ENCODE results near the gene REC114. TPM values are rescaled to one million over a fixed set of nuclear protein-coding genes. Genes with fewer than 3 reads are reported as not detected.

REC114 gene
- total and polyA plus RNA-seq, 9 of the 15 experiments (the other 6 are each of a cell fraction or from before 2014, with no cell fraction given), result 0.07 to 0.24 TPM; not detected in 7

- ATAC-seq (no peak), DNase-seq (ENCODE audit: extremely low read depth in 1 of 4, low spot score in 3 of 4) (no peak), FAIRE-seq (no peak)
- H3K4me3 ChIP-seq, result no peak overlapping the region
- H3K27ac ChIP-seq (ENCODE audit: extremely low read depth, low read depth, low read length), result no peak overlapping the region
- H3K27me3 ChIP-seq (ENCODE audit: control insufficient read depth in 2 of 2, insufficient read depth in 2 of 2, low read length in 2 of 2), result peaks cover 0 to 3% of the 10 kb centered on the region in 2 experiments; a peak in 4 of 5 replicates
- BruUV-seq (replicated peaks), result no TSS peak
- POLR2A ChIA-PET, result no interaction called here
- WGBS (ENCODE audit: insufficient coverage, low coverage, missing lambda C conversion rate), result 10% methylated on average over 1 of the region's 1 CpG
- no peak overlapping the region for H3K9ac ChIP-seq (ENCODE audit: insufficient read depth in 1 of 2, low read depth in 2 of 2, low read length in 2 of 2)
- no peaks in the 10 kb centered on the region for H3K79me2 ChIP-seq (ENCODE audit: control insufficient read depth, insufficient read depth, low read length)
- in situ Hi-C loops (cut with MboI) (no loop called here), intact Hi-C loops (cut with micrococcal nuclease) (no loop called here)
- H3K4me1 ChIP-seq (replicated peaks in 1 of 2; ENCODE audit: control insufficient read depth in 2 of 2, insufficient read depth in 2 of 2, low read length in 2 of 2), result no peaks in the 10 kb centered on the region
- no peaks in the 10 kb centered on the region for H3K36me3 ChIP-seq (ENCODE audit: control insufficient read depth, insufficient read depth, low read length)
- H4K20me1 ChIP-seq (replicated peaks; ENCODE audit: control insufficient read depth, insufficient read depth, low read length), result 0 out of 2 replicates have a peak, but pooled peaks cover 3% of the 10 kb centered on the region
- CTCF ChIA-PET (ENCODE audit: low intra/inter-chr PET ratio), result no interaction called here
- H3K9me3 ChIP-seq (replicated peaks; ENCODE audit: control insufficient read depth, insufficient read depth, low read depth, low read length), result no peaks in the 10 kb centered on the region
- H2AFZ ChIP-seq (ENCODE audit: low read depth, low read length), result no peak overlapping the region
- no peak for TF ChIP-seq MCM5 (IDR thresholded peaks at IDR 0.05; ENCODE audit: low read depth)
- TF ChIP-seq E2F3 (CRISPR knock-in tag; IDR thresholded peaks at IDR 0.05), result no peak
- TF ChIP-seq, protein P1, sequence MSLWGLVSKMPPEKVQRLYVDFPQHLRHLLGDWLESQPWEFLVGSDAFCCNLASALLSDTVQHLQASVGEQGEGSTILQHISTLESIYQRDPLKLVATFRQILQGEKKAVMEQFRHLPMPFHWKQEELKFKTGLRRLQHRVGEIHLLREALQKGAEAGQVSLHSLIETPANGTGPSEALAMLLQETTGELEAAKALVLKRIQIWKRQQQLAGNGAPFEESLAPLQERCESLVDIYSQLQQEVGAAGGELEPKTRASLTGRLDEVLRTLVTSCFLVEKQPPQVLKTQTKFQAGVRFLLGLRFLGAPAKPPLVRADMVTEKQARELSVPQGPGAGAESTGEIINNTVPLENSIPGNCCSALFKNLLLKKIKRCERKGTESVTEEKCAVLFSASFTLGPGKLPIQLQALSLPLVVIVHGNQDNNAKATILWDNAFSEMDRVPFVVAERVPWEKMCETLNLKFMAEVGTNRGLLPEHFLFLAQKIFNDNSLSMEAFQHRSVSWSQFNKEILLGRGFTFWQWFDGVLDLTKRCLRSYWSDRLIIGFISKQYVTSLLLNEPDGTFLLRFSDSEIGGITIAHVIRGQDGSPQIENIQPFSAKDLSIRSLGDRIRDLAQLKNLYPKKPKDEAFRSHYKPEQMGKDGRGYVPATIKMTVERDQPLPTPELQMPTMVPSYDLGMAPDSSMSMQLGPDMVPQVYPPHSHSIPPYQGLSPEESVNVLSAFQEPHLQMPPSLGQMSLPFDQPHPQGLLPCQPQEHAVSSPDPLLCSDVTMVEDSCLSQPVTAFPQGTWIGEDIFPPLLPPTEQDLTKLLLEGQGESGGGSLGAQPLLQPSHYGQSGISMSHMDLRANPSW (CRISPR knock-in tag; IDR thresholded peaks at IDR 0.05), result no peak
- TF ChIP-seq LEF1 (IDR thresholded peaks at IDR 0.05), result no peak
- no peak for TF ChIP-seq NR2C2 (CRISPR knock-in tag; IDR thresholded peaks at IDR 0.05)
- no peak for TF ChIP-seq NR2C2 (tag; IDR thresholded peaks at IDR 0.05)
- TF ChIP-seq CGGBP1 (CRISPR knock-in tag; IDR thresholded peaks at IDR 0.05), result no peak
- TF ChIP-seq ZNF584 (CRISPR knock-in tag; IDR thresholded peaks at IDR 0.05; ENCODE audit: low read depth), result no peak
- TF ChIP-seq ZZZ3 (IDR thresholded peaks at IDR 0.05), result no peak
- TF ChIP-seq HMG20A (CRISPR knock-in tag; conservative IDR thresholded peaks at IDR 0.05), result no peak
- no peak for TF ChIP-seq SP2 (IDR thresholded peaks at IDR 0.05; ENCODE audit: extremely low read depth, low read depth, low read length, poor library complexity, severe bottlenecking)
- no peak for TF ChIP-seq POLR2B (IDR thresholded peaks at IDR 0.05; ENCODE audit: low read depth, partially characterized antibody)
- no peak for TF ChIP-seq TARDBP (IDR thresholded peaks at IDR 0.05)
- no peak for TF ChIP-seq TCFL5 (CRISPR knock-in tag; conservative IDR thresholded peaks at IDR 0.05)
- TF ChIP-seq STAG1 (CRISPR knock-in tag; IDR thresholded peaks at IDR 0.05; ENCODE audit: borderline replicate concordance), result no peak
- no peak for TF ChIP-seq ZNF785 (CRISPR knock-in tag; IDR thresholded peaks at IDR 0.05)
- TF ChIP-seq PRDM10 (IDR thresholded peaks at IDR 0.05; ENCODE audit: partially characterized antibody), result no peak
- H3K9me1 ChIP-seq (ENCODE audit: control insufficient read depth, insufficient read depth, low read length), result no peaks in the 10 kb centered on the region
- no peak overlapping the region for H3K4me2 ChIP-seq (ENCODE audit: insufficient read depth, low read length)
Measured at GRCh38 chr15:73424506-73424905, 18.5 kb upstream of the REC114 start.

Measured in K562 (cell line).